ENCODE data around the gene ISYNA1.

Gene ISYNA1

DNA sequence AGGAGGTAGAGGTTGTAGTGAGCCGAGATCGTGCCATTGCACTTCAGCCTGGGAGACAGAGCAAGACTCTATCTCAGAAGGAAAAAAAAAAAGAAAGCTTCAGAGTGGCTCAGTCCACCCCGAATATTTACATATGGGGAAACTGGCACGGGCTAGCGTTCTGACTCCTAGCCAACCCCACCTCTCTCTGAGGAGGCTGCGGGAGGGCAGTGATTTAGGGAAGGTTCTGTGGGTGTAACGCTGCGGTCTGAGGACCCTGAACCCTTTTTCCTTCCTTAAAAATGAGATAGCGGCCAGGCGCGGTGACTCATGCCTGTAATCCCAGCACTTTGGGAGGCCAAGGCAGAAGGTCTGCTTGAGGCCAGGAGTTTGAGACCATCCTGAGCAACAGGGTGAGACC is 45.5 kb downstream of the ISYNA1 start:
- DNase-seq (ENCODE audit: low spot score): no peak

DNA sequence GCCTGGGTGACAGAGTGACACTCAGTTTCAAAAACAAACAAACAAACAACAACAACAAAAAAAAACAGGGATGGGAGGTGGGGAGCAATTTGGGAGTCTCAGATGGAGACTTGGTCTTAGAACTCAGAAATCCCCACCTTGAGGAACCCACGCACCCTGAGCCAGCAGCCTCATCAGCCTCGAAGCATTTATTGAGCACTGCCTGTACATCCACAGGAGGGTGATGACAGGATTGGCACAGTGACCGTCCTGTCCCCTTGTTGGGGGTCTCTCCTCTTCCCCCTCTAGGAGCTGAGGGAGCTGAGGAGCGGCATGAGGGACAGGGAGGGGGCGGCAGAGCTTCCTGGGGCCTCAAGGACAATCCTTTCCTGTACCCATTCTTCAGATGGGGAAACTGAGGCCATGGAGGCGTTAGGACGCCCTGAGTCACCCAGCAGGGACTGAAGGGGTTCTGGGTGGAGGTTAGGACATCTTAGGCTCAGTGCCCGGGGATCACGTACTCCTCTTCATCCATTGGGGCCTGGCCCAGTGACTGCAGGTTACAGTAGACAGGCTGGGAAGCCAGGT is 46.3 kb downstream of the ISYNA1 start:
- DNase-seq (ENCODE audit: low spot score): no peak

DNA sequence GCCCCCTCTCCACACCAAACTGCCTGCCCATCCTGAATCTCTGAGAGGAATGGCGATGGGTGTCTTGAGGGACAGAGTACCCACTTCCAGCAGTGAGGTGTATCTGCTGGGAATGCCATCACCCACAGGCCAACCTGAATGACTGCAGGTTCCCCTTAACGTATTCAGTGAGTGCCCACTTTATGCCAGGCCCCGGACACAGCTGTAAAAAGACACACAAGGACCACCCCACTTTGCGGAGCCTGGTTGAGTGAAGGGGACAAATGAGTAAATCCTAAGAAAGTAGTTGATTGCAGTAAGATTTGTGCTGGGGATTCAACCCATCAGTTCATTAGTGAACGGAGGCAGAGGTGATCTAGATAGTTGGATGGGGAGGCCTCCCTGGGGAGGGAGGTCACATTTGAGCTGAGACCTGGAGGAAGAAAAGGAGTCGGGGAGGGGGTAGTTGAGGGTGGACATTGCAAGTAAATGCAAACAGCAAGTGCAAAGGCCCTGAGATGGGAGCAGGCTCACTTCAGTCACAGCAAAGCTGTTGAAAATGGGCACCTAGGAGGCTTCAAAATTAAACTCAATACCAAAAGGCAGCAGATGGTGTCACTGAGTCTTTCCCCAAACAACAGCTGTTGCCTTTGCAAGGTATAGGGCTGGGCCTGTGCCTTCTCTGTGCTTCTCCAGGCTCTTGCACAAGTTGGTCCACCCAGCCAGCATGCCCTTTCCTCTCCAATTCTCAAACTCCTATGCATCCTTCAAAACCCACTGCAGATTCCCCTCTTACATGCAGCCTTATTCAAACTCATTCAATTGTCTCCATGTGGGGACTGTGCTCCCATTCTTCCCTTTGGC is 47.6 kb downstream of the ISYNA1 start:
- no peak for DNase-seq (ENCODE audit: low spot score)

DNA sequence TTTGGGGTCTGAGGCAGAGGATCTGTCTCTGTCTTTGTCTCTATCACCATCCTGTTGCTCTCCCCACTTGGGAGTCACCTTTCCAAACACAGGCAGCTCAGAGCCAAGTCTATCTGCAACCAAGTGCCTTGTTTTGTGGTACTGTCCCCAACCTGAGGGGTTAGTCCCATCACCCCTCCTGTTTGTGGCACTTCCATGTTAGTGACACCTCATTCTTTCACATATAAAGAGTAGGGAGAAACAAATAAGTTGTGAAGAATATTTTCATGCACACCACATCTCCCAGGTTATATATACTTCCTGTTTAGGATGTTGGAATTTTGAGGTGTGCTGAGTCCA is 48.2 kb downstream of the ISYNA1 start:
- no peak for DNase-seq (ENCODE audit: low spot score)

DNA sequence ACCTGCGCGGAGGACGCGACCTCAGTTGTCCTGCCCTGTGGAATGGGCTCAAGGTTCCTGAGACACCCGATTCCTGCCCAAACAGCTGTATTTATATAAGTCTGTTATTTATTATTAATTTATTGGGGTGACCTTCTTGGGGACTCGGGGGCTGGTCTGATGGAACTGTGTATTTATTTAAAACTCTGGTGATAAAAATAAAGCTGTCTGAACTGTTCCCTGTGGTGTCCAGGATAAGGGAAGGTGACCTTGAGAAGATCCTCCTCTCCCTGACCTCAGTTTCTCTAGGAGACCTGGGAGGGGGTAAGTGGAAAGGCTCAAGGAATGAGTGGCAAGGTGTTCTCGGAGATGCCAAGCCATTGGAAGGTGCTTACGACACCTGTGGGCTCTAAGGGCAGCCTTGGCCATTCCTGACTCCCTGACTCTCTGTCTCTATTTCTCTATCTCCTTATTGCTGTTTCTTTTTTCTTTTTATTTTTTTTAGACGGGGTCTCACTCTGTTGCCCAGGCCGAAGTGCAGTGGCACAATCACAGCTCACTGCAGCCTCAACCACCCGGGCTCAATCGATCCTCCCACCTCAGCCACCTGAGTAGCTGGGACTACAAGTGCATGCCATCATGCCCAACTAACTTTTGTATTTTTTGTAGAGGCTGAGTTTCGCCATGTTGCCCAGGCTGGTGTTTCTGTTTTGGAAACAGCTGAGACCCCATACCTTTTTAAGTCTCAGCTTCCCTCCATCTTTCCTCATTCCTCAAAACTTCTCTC is 48.8 kb downstream of the ISYNA1 start:
- no peak for DNase-seq (ENCODE audit: low spot score)

DNA sequence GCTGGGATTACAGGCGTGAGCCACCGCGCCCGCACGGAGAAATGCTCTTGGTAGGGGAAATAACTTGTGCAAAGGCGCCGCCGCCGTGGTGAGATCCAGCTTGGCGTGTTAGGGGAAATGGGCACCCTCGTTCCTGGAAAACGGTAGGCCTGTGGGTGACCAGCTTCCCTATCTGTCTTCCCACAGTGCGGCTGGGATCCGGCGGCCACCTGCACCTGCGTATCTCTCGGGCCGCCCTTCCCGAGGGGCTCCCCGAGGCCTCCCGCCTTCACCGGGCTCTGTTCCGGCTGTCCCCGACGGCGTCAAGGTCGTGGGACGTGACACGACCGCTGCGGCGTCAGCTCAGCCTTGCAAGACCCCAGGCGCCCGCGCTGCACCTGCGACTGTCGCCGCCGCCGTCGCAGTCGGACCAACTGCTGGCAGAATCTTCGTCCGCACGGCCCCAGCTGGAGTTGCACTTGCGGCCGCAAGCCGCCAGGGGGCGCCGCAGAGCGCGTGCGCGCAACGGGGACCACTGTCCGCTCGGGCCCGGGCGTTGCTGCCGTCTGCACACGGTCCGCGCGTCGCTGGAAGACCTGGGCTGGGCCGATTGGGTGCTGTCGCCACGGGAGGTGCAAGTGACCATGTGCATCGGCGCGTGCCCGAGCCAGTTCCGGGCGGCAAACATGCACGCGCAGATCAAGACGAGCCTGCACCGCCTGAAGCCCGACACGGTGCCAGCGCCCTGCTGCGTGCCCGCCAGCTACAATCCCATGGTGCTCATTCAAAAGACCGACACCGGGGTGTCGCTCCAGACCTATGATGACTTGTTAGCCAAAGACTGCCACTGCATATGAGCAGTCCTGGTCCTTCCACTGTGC is 49.6 kb downstream of the ISYNA1 start:
- DNase-seq (ENCODE audit: low spot score): peak; percentile 67

DNA sequence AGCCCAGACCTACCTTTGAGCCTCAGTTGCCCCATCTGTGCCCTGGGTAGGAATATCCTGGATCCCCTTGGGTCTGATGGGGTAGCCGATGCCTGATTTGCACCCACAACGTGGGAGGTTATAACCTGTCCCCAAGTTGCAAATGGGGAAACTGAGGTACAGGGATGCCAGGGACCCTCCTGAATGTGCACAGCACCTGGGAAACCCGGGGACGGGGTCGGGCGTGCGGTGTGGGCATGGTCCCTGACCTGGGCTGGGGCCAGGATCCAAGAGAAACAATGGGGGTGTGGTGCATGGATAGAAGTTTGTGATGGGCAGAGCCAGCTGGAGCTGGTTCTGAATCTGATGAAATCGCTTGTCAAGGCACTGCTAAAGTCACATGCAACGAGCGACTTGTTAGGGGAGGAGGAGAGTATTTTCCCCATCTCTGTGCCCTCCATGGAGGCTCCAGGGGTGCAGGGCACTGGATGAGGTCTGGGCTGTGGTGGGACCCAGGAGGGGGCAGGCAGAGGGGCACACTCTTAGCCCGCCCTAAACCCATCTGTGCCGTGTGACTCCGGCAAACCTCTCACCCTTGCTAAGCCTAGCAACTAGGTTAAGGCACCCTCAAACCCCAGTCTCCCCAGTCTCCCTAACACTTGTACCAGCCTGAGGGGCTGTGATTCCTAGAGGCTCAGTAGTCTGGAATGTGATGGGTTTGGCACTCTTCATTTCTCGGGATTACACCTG is 51.2 kb downstream of the ISYNA1 start:
- DNase-seq (ENCODE audit: low spot score): peak; percentile 35

DNA sequence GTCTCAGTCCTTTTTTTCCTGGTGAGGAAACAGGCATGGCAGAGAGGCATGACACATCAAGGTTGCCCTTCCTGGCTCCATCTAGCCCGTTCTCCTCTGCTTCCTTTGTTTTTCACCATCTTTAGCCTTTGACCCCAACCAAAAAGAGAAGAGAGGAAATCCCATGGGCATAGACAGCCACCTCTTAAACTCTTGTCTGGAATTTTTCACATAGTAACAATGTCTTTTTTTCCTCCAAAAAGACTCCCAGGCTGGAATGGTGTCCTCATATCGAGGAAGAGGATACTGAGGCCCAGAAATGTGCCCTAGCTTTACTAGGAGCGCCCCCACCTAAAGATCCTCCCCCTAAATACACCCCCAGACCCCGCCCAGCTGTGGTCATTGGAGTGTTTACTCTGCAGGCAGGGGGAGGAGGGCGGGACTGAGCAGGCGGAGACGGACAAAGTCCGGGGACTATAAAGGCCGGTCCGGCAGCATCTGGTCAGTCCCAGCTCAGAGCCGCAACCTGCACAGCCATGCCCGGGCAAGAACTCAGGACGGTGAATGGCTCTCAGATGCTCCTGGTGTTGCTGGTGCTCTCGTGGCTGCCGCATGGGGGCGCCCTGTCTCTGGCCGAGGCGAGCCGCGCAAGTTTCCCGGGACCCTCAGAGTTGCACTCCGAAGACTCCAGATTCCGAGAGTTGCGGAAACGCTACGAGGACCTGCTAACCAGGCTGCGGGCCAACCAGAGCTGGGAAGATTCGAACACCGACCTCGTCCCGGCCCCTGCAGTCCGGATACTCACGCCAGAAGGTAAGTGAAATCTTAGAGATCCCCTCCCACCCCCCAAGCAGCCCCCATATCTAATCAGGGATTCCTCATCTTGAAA is 52.0 kb downstream of the ISYNA1 start, which contains the start of gene GDF15:
Gene GDF15 (plus strand): TSS at position 484 of the 868 bp plus-strand sequence. CDS start 32 bp downstream, at position 516.
- DNase-seq (ENCODE audit: low spot score): no peak

DNA sequence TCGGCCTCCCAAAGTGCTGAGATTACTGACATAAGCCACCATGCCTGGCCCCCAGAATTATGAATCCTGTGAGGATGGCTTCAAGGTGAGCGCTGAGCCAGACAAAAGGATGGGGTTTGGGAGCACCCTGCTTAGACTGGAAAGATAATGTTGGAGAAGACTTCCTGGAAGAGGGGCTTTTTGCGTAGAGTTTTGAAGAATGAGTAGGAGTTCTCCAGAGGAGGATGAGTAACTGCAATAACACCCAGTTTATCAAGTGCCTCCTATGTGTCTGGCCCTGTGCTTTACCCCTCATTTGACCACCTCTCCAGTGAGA is 52.6 kb downstream of the ISYNA1 start:
- no peak for DNase-seq (ENCODE audit: low spot score)

DNA sequence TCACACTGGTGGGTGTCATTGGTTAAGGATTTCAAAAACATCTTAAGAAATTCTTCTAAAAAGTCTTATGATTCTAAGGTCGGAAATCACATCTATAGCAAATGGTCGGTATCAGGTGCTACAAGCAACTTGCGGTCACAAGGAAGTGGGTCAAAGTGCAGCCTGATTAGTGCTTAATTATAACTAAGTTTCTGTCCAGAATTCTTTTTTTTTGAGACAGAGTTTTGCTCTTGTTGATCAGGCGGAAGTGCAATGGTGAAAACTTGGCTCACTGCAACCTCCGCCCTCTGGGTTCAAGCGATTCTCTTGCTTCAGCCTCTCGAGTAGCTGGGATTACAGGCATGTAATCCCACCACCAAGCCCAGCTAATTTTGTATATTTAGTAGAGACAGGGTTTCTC is 53.2 kb downstream of the ISYNA1 start:
- no peak for DNase-seq (ENCODE audit: low spot score)

Measured in RKO (cell line).